H1 (cell line): ENCODE measurements around the gene APOL5. TPM values are rescaled to one million over a fixed set of nuclear protein-coding genes. Genes with fewer than 3 reads are reported as not detected.

Experiments used
- FOSL1 ChIP-seq: IDR thresholded peaks from 2 replicates; pipeline ENCODE4 v1.6.1; 2011; ENCODE audit warnings: mild to moderate bottlenecking, low read depth, low read length, moderate library complexity; ENCODE audit not compliant: insufficient read depth
- polyA plus RNA-seq, 7 experiments: library from polyadenylated mRNA; depleted of rRNA in 3 of 7; stranded (reverse) in 5 of 7; unstranded in 2 of 7; fragments of >200 nt in 5 of 7; fragments of 200-250 nt in 2 of 7; gene quantifications; 1 replicate in 5 of 7; 2 replicates in 1 of 7; 4 replicates in 1 of 7; pipeline versions ENCODE4 v1.2.1 to v1.2.3, GENCODE V29; 2011 to 2013; ENCODE audit warnings: missing spikeins in 2 of 7, mixed read lengths in 2 of 7
- total RNA-seq: library from RNA; stranded (reverse); fragmentation: NEBNext Ultra II Directional; extraction: Animal tissue kit (Norgen Biotek cat#: 25700); gene quantifications from 2 replicates; pipeline ENCODE4 v1.2.1, GENCODE V29; 2021
- TF ChIP-seq, protein P1 (sequence below): fragments of 300-600 bp; sonication (generic); IDR thresholded peaks from 2 replicates; pipeline ENCODE4 v1.7.1; 2012; ENCODE audit warnings: low read length, moderate library complexity, mild to moderate bottlenecking, inconsistent platforms; ENCODE audit not compliant: insufficient replicate concordance

APOL5 gene
- total and polyA plus RNA-seq, 2 of the 8 experiments (the other 6 are each of a cell fraction or from before 2014, with no cell fraction given): not detected

DNA sequence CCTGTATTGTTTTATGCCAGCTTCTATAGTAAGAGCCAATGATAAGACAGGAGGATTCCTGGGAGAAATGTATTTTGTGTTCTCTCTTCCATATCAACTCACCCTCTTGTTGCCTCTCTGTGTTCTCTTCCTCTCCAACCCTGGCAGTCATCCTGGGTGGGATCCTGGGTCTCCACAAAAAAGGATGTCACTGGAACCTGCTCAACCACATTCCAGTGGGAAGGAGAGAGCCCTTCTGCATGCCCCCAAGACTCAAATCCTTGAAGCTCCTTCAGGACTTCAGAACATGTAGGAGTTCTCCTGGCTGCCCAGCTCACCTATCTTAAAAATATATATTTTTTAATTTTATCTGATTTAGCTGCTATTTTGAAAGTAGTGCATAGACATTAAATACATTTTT is 43.3 kb upstream of the APOL5 start (continued):
- TF ChIP-seq, protein P1, sequence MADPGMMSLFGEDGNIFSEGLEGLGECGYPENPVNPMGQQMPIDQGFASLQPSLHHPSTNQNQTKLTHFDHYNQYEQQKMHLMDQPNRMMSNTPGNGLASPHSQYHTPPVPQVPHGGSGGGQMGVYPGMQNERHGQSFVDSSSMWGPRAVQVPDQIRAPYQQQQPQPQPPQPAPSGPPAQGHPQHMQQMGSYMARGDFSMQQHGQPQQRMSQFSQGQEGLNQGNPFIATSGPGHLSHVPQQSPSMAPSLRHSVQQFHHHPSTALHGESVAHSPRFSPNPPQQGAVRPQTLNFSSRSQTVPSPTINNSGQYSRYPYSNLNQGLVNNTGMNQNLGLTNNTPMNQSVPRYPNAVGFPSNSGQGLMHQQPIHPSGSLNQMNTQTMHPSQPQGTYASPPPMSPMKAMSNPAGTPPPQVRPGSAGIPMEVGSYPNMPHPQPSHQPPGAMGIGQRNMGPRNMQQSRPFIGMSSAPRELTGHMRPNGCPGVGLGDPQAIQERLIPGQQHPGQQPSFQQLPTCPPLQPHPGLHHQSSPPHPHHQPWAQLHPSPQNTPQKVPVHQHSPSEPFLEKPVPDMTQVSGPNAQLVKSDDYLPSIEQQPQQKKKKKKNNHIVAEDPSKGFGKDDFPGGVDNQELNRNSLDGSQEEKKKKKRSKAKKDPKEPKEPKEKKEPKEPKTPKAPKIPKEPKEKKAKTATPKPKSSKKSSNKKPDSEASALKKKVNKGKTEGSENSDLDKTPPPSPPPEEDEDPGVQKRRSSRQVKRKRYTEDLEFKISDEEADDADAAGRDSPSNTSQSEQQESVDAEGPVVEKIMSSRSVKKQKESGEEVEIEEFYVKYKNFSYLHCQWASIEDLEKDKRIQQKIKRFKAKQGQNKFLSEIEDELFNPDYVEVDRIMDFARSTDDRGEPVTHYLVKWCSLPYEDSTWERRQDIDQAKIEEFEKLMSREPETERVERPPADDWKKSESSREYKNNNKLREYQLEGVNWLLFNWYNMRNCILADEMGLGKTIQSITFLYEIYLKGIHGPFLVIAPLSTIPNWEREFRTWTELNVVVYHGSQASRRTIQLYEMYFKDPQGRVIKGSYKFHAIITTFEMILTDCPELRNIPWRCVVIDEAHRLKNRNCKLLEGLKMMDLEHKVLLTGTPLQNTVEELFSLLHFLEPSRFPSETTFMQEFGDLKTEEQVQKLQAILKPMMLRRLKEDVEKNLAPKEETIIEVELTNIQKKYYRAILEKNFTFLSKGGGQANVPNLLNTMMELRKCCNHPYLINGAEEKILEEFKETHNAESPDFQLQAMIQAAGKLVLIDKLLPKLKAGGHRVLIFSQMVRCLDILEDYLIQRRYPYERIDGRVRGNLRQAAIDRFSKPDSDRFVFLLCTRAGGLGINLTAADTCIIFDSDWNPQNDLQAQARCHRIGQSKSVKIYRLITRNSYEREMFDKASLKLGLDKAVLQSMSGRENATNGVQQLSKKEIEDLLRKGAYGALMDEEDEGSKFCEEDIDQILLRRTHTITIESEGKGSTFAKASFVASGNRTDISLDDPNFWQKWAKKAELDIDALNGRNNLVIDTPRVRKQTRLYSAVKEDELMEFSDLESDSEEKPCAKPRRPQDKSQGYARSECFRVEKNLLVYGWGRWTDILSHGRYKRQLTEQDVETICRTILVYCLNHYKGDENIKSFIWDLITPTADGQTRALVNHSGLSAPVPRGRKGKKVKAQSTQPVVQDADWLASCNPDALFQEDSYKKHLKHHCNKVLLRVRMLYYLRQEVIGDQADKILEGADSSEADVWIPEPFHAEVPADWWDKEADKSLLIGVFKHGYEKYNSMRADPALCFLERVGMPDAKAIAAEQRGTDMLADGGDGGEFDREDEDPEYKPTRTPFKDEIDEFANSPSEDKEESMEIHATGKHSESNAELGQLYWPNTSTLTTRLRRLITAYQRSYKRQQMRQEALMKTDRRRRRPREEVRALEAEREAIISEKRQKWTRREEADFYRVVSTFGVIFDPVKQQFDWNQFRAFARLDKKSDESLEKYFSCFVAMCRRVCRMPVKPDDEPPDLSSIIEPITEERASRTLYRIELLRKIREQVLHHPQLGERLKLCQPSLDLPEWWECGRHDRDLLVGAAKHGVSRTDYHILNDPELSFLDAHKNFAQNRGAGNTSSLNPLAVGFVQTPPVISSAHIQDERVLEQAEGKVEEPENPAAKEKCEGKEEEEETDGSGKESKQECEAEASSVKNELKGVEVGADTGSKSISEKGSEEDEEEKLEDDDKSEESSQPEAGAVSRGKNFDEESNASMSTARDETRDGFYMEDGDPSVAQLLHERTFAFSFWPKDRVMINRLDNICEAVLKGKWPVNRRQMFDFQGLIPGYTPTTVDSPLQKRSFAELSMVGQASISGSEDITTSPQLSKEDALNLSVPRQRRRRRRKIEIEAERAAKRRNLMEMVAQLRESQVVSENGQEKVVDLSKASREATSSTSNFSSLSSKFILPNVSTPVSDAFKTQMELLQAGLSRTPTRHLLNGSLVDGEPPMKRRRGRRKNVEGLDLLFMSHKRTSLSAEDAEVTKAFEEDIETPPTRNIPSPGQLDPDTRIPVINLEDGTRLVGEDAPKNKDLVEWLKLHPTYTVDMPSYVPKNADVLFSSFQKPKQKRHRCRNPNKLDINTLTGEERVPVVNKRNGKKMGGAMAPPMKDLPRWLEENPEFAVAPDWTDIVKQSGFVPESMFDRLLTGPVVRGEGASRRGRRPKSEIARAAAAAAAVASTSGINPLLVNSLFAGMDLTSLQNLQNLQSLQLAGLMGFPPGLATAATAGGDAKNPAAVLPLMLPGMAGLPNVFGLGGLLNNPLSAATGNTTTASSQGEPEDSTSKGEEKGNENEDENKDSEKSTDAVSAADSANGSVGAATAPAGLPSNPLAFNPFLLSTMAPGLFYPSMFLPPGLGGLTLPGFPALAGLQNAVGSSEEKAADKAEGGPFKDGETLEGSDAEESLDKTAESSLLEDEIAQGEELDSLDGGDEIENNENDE: no peak
- no peak for TF ChIP-seq FOSL1
